ENCODE data around the gene DUOXA1. TPM values are rescaled to one million over a fixed set of nuclear protein-coding genes. Genes with fewer than 3 reads are reported as not detected.
A peak's percentile ranks its signal among the peaks of the same experiment; 100 is the strongest.

DUOXA1 gene
- polyA plus RNA-seq, 1 donor (not counting 4 experiments of a cell fraction or from before 2014, with no cell fraction given): 15.1 TPM

GRCh38 chr15:45150481-45150880, 20.8 kb upstream of the DUOXA1 start:
- no peaks in the 10 kb centered on the region for H3K27me3 ChIP-seq (ENCODE audit: control insufficient read depth, extremely low read depth, insufficient read depth, low read length)
- peaks cover 18 to 23% of the 10 kb centered on the region in 2 experiments for H3K36me3 ChIP-seq (ENCODE audit: control insufficient read depth in 2 of 2, extremely low read depth in 1 of 2, insufficient read depth in 2 of 2, low read length in 2 of 2)
- H2AFZ ChIP-seq (ENCODE audit: control insufficient read depth, low read length): no peak overlapping the region
- no peak overlapping the region for H3K4me2 ChIP-seq (ENCODE audit: control insufficient read depth, extremely low read depth, insufficient read depth, low read depth, low read length)
- no peak overlapping the region for H3K9ac ChIP-seq (ENCODE audit: control insufficient read depth, extremely low read depth, insufficient read depth, low read length)
- H4K20me1 ChIP-seq (ENCODE audit: control insufficient read depth, extremely low read depth, insufficient read depth, low read length): no peaks in the 10 kb centered on the region
- DNase-seq (ENCODE audit: low read depth, low spot score) (no peak), FAIRE-seq (no peak)
- H3K27ac ChIP-seq (ENCODE audit: control insufficient read depth, insufficient read depth, low read length): no peak overlapping the region
- H3K4me1 ChIP-seq (ENCODE audit: control insufficient read depth, extremely low read depth, insufficient read depth, low read length): peaks cover 26% of the 10 kb centered on the region
- peaks cover 3% of the 10 kb centered on the region for H3K9me1 ChIP-seq (ENCODE audit: control insufficient read depth, extremely low read depth, insufficient read depth, low read length)
- H3K79me2 ChIP-seq (ENCODE audit: control insufficient read depth, insufficient read depth, low read length): no peaks in the 10 kb centered on the region
- H3K4me3 ChIP-seq (ENCODE audit: control insufficient read depth in 2 of 3, extremely low read depth in 1 of 3, insufficient read depth in 2 of 3, low read depth in 1 of 3, low read length in 3 of 3): no peak overlapping the region
- dilution Hi-C loops (cut with MboI; ENCODE audit: extremely low pct_ligation_motif_present, low sequenced_read_pairs): no loop called here
- TF ChIP-seq EZH2 (IDR thresholded peaks at IDR 0.05; ENCODE audit: low read length): no peak
- TF ChIP-seq CTCF (optimal IDR thresholded peaks at IDR 0.05 in 1 of 3, IDR thresholded peaks at IDR 0.05 in 1 of 3, conservative IDR thresholded peaks at IDR 0.05 in 1 of 3; ENCODE audit: extremely low read depth in 1 of 3, insufficient read depth in 2 of 3, low read length in 3 of 3): no peak
- no peaks in the 10 kb centered on the region for H3K9me3 ChIP-seq (ENCODE audit: control insufficient read depth, low read depth, low read length)

- peaks cover 3% of the 10 kb centered on the region for H3K9me1 ChIP-seq (ENCODE audit: control insufficient read depth, extremely low read depth, insufficient read depth, low read length)
- no peak for FAIRE-seq
- no peak for TF ChIP-seq EZH2 (IDR thresholded peaks at IDR 0.05; ENCODE audit: low read length)
- no peak for TF ChIP-seq CTCF (optimal IDR thresholded peaks at IDR 0.05 in 1 of 3, IDR thresholded peaks at IDR 0.05 in 1 of 3, conservative IDR thresholded peaks at IDR 0.05 in 1 of 3; ENCODE audit: extremely low read depth in 1 of 3, insufficient read depth in 2 of 3, low read length in 3 of 3)
- peaks cover 24% of the 10 kb centered on the region for H3K4me1 ChIP-seq (ENCODE audit: control insufficient read depth, extremely low read depth, insufficient read depth, low read length)
- H3K9me3 ChIP-seq (ENCODE audit: control insufficient read depth, low read depth, low read length): no peaks in the 10 kb centered on the region
- H3K4me3 ChIP-seq (ENCODE audit: control insufficient read depth in 2 of 3, extremely low read depth in 1 of 3, insufficient read depth in 2 of 3, low read depth in 1 of 3, low read length in 3 of 3): no peak overlapping the region
- H2AFZ ChIP-seq (ENCODE audit: control insufficient read depth, low read length): no peak overlapping the region
- H3K79me2 ChIP-seq (ENCODE audit: control insufficient read depth, insufficient read depth, low read length): no peaks in the 10 kb centered on the region
- dilution Hi-C loops (cut with MboI; ENCODE audit: extremely low pct_ligation_motif_present, low sequenced_read_pairs): no loop called here
- no peak for DNase-seq (ENCODE audit: low read depth, low spot score)
- H4K20me1 ChIP-seq (ENCODE audit: control insufficient read depth, extremely low read depth, insufficient read depth, low read length): no peaks in the 10 kb centered on the region
- peaks cover 25 to 29% of the 10 kb centered on the region in 2 experiments for H3K36me3 ChIP-seq (ENCODE audit: control insufficient read depth in 2 of 2, extremely low read depth in 1 of 2, insufficient read depth in 2 of 2, low read length in 2 of 2)
- H3K27ac ChIP-seq (ENCODE audit: control insufficient read depth, insufficient read depth, low read length): peak overlapping the region; percentile 14
- no peaks in the 10 kb centered on the region for H3K27me3 ChIP-seq (ENCODE audit: control insufficient read depth, extremely low read depth, insufficient read depth, low read length)
- H3K4me2 ChIP-seq (ENCODE audit: control insufficient read depth, extremely low read depth, insufficient read depth, low read depth, low read length): peak overlapping the region; percentile 62
- H3K9ac ChIP-seq (ENCODE audit: control insufficient read depth, extremely low read depth, insufficient read depth, low read length): no peak overlapping the region
Measured at GRCh38 chr15:45149060-45149459, 19.4 kb upstream of the DUOXA1 start.

Measured in keratinocyte (primary cell).